NCI-H69 (cell line): Measurements from ENCODE around the gene GPR45.
A peak's percentile ranks its signal among the peaks of the same experiment; 100 is the strongest.
"Not testable (repeated sequence)": the region's sequence is repeated elsewhere in the genome, so short reads cannot be mapped to it uniquely, and the experiment has no call there.

Source experiments
- DNase-seq: peaks from one replicate; lab custom pipeline; 2025; lab: John Stamatoyannopoulos, UW

Gene GPR45, protein sequence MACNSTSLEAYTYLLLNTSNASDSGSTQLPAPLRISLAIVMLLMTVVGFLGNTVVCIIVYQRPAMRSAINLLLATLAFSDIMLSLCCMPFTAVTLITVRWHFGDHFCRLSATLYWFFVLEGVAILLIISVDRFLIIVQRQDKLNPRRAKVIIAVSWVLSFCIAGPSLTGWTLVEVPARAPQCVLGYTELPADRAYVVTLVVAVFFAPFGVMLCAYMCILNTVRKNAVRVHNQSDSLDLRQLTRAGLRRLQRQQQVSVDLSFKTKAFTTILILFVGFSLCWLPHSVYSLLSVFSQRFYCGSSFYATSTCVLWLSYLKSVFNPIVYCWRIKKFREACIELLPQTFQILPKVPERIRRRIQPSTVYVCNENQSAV

DNA sequence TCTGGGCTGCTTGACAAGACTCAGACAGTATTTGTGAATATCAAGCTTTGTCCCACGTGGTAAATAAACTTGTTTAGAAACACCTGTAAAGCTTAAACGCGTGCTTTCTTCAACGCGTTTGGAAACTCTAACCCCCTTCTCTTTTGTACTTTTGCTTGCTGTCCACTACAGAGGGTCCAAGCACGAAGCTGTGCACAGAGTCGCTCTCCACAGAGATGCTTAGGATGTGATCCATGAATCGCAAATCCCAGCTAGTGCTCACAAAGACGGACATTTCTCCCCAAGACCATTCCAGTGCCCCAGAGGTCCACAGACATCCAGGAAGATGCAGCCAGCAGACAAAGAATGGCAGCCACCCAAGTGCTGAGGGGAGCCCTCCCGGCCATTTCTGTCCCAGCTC lies at the start of gene GPR45:
TSS of gene GPR45 (plus strand) at position 301 of the 400 bp plus-strand sequence. CDS start 116 bp downstream, outside the sequence.
- no peak for DNase-seq

DNA sequence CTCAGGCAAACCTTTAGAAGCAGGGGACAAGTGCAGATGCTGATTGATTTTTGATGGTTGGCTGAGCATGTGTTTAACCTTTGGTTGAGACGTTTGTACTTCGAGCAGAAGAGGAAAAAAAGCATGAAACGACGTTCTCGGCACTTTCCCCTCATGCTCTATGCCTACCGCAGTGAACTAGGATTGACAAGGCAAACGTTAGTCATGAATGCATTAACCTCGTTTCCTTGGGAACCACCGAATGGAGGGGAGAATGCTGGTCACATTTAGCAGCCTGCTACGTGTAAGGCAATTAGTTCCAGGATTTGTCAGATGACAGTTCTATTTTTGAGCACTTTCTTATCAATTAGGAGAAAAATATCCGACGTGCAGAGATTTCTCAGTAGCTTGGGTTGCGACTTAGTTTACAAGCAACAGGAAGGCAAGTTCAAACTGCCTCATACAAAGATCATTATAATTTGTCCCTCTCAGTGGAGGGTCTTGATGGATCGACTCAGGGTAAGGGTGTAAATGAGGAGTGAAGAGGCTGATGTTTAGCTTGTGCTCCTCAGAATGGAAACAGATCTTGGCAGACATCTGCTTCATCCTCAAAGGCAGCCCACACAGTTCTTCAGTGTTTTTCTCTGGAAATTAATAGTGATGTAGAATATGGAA lies 47.4 kb upstream of the GPR45 start:
- DNase-seq = peak; percentile 2

DNA sequence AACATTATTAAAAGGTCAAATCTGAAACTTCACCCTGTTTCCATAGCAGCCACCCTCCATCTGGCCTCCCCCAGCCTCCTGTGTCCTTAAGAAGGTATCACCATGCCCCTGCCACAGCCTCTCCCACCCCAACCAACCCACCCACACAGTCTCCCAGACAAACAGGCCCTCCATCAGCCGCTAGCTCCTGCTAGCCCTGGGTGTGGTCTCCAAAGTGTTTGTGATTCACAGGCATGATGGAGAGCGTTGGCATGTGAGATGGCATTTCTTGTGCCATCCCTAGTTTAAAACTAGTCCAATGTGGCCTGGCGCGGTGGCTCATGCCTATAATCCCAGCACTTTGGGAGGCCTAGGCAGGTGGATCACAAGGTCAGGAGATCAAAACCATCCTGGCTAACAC lies 44.9 kb upstream of the GPR45 start:
- no peak for DNase-seq

DNA sequence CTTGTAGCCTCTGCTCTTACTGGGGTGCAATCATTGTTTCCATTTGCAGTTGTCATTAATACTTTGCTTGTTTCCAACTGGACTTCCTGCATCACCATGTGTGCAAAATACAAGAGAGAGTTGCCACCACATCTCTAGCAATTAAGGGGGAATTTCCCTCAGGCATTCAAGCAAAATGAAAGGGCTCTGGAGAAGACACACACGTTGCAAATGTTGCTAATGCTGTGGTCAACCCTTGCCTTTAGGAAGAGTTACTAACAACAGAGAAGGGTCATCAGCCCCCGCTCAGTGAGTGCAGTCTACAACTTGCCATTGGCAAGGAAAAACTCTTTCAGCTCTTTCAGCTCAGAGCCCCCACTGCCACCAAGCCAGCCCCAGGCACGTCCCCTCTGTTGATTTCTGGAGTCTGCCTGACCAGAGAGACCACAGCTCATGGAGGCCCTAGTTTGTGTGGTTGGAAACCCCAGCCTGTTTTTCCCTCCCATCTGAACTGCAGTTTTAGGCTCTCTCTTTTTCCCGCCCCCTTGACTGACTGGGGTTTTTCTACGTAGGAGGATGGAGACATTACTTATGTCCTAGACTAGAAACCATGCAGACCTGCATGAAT lies 25.9 kb upstream of the GPR45 start:
- no peak for DNase-seq

DNA sequence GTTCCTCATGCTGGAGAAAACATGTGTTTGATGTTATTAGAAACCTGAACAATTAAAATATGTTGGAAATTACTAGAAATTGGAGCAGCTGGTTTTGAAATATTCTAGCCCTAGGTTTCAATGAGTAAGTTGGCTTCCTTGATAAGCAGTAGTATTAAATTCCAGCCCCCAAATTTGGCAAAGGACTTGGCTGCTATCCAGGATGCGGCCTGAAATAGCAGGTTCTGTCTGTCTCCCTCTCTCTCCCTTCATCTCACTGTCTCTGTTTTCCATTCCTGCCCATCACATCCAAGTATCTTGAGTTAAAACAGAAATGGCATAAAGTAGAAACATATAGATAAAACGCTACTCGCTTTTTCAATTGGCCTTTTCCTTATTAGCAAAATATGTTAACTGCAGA lies 20.9 kb upstream of the GPR45 start:
- DNase-seq = no peak

DNA sequence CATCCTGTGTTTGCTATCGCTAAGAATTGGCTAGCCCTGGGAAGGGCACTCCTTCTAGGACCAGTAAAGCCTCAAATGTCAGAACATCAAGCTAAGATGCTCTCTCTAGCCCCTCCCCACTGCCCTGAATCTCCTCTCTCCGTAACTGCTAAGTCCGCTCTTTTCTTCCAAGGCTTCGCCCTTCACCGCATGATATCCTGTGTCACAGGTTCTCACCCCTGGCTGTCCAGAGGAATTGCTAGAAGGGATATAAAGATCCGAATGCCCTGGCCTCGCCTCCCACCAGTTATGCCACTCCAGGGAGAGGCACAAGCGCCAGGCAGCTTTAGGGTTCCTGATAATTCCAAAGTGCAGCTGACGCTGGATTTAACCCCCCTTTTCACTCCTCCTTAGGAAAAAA lies 17.1 kb upstream of the GPR45 start:
- no peak for DNase-seq

DNA sequence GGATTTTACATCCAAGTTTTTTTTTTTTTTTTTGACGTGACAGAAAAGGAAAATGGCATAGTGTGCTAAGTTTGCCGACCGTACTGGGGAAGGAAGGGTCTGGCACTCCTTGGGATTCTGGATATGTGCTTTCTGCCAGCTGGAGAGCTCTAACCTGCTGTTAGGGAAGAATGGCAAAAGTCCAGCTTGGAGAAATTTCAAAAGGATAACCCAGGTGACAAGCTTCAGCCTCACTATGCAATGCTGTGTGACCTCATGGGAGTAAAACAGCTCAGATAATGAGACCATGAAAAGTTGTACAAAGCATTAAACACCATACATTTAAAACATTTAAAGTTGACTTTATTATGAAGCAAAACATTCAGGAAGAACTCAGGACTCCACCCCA lies 10.3 kb upstream of the GPR45 start:
- no peak for DNase-seq

DNA sequence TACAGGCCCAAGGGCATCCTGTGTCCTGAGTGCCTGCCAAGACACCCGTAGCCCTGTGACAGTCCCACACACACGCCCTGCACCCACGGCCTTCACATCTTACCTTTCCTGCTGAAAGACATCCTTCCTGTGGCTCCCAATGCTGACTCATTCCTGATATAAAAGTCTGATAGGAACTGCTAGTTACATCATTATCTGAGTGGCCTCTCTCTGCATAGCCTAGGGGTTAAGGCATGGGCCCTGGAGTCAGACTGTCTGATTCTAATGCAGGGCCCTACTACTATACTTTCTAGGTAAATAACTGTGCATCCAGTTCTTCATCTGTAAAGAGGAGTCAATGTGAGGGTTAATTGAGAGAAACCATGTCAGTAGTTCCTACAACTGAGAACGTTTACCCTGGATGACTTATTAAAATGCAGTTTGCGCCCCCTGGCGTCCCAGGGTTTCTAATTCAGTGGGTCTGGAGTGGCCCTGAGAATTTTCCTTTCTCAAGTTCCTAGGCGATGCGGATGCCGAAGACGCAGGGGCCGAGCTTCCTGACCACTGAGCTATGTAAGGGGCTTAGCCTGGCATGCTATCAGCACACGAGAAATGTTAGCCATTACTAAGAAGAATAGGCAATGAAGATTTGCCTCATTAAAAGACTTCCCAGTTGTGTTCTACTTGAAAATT lies 6.0 kb upstream of the GPR45 start:
- peak; percentile 72 for DNase-seq

DNA sequence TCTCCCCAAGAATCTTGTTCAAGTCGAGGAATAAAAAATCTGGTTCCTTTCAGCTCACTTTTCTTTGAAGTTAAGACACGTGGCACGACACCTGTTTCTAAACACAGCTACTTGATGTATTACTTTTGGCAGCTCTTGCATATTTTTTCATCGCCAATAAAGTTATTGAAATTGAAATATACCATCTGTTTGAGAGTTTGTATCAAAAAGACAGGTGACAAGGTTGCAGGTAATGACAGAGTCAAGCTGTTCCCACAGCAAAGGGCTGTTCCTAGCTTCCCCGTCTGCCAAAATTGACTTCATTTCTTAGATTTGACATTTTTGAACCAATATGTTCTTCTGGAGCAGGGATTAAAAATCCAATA lies 5.5 kb upstream of the GPR45 start:
- DNase-seq = no peak

DNA sequence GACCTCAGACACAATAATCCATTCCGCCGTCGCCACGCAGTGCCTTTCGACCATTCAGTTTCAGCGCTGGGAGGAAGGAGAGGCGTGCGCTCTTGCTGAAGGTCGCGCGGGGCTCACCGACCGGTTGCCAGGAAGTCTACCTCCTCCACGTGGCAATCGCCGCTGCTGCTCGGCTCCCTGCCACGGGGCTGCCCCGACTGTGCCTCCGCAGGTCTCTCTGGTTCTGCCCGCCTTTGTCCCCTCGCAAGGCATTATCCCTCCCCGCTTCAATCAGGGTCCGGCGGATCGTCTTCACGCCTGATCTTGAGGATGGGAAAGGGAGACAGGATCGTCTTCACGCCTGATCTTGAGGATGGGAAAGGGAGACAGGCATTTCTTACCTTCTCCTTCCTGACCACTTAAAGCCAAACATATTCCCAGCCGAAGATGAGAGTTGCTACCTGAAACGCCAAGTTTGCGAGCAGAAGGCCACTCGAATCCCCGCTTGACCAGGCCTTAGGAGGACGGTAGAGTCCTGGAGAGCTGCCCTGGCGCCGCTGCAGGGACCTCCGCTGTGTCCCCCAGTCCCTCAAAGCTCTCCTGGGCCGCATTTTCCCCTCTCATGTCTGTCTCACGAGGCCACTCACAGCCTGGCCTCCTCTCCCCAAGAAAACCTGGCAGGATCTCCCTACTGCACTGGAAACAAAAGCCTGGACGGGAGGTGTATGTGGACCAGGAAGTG lies 4.3 kb upstream of the GPR45 start:
- peak; percentile 22 for DNase-seq

DNA sequence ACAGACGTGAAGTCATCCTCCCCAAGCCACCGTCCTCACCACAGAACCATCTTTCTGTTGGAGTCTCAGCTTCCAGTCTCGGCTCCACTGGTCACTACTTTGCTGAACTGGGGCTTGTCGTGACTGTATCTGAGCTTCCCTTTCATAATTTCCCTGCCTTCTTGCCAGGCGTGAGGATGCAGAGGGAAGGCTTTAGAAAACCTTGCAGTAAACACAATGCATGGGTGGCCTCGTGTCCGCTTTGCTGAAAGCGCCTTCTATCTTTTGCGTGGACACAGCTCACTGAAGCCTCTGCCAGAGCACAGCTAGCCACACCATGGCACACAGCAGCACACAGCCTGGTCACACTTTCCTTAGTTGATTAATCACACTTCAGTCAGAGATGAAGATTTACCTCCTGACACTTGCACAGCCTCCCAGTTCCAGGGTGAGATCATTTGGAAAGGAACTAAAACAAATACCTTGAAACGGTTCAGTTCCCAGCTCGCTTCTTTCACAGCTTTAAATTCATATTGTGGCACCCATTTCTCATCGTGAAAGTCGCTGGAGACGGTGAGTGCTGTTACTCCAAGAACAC lies 2.8 kb upstream of the GPR45 start:
- no peak for DNase-seq

DNA sequence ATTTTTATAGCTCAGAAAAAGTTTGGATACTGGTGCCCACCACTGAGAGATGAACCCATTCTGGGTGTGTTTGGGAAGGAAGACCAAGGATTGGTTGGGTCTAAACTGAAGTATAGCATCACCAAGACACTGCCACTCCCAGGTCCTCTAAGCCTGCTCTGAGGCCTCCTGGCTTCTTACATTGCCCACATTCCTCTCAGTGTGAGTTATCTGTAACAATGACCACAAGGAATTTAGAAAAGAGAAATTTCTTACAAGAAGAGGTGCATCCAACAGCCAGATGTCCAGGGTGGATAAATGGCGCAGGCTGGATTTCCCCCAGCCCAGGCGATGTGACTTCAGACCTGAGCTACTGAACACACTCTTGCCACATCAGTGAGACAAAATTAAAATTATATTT lies 1.6 kb upstream of the GPR45 start:
- DNase-seq = no peak

DNA sequence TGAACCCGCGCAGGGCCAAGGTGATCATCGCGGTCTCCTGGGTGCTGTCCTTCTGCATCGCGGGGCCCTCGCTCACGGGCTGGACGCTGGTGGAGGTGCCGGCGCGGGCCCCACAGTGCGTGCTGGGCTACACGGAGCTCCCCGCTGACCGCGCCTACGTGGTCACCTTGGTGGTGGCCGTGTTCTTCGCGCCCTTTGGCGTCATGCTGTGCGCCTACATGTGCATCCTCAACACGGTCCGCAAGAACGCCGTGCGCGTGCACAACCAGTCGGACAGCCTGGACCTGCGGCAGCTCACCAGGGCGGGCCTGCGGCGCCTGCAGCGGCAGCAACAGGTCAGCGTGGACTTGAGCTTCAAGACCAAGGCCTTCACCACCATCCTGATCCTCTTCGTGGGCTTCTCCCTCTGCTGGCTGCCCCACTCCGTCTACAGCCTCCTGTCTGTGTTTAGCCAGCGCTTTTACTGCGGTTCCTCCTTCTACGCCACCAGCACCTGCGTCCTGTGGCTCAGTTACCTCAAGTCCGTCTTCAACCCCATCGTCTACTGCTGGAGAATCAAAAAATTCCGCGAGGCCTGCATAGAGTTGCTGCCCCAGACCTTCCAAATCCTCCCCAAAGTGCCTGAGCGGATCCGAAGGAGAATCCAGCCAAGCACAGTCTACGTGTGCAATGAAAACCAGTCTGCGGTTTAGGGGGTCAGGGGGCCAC lies 897 bp downstream of the GPR45 start:
- DNase-seq = no peak

DNA sequence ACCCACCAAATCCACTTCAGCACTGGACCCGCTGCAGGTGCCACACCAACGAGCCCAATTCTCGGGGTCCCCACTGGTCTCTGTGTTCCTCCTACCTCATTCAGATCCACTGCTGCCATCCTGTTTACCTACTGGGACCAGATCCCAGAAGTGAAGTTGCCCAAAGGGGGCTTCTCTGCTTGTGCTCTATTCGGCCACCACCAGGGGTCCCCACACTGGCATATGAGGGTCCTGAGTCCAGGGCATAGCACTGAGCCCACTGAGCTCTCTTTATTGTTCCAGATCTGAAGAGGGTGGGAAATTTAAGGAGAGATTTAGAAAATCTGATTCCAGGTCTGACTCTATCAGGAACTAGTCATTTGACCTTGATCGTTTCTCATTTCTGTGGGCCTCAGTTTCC lies 2.4 kb downstream of the GPR45 start:
- DNase-seq = peak; percentile 36

DNA sequence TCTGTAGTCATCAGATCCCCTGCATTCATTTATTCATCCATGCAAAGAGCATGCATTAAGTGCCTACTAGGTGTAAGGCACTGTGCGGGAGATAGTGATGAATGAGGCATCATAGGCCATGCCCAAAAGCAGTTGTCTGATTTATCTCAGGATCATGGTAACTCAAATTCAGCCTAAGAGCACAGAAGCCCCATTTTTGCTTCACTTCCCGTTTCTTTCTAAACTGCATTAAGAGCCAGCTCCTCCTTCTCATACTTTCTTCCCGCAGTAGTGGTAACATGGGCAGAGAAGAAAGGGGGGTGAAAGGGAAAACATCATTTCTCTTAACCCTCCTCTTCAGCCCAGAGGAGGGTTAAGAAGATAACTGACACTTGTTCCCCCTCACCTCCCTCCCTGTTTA lies 2.9 kb downstream of the GPR45 start:
- DNase-seq = no peak

DNA sequence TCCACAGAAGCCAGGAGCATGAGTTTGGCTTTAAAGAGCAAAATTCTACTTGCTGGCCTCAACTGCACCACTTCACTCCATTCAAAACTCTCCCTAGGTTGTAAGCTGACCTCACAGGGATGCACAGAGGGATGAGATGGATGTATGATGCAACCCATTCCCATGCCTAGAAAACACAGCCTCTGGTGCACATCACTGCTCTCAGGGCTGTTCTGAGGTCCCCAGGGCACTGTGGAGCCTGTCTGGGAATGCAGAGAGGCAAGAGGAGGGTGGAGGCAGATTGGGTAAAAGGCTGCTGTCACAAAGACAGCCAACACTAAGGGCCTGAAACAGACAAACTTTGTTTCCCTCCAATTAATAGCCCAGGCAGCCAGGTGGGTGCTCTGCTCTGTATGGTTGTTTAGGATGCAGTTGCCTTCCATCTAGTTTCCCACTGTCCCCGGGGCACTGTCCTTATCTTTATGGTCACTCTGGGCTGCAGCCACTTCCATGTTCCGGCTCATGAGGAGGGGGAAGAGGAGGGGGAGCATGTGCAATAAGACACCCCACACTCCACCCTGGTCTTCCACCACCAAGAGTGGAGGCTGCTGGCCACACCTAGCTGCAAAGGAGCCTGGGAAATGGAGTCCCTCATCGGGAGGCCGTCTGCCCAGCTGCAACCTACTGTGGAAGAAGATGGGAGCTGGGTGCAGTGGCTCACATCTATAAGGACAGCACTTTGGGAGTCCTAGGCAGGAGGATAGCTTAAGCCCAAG lies 7.0 kb downstream of the GPR45 start:
- DNase-seq = no peak

DNA sequence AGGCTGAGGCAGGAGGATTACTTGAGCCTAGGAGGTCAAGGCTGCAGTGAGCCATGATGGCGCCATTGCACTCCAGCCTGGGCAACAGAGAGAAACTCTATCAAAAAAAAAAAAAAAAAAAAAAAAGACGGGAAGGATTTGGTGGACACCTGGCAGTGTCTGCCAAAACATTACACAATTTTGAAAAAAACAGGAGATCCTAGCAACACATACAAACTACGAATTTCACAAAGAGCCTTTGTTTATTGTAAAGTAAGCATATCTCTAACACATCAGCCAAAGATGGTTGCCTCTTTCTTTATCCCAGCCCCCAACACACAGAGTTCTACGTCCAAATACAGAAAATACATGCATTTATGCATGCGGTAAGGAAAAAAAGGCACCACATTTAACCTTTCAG lies 7.6 kb downstream of the GPR45 start:
- DNase-seq = no peak

DNA sequence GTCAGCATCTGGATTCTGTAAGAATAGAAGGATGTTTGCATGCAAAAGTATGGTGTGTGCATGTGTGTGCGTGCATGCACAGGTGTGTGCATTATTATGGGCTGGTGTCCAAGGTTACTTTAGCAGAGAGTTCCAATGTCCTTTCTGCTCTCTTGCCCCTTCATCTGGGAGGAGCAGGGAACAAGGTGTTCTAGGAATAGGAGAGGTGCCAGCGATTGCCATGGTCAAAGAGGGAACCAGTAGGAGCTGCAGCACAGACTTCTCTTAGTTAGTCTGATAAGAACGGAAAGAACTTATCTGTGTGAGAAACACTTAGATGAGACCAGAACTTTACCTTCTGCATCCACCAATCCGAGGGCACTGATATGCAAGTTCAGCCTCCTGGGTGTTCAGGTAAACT lies 8.3 kb downstream of the GPR45 start:
- no peak for DNase-seq

DNA sequence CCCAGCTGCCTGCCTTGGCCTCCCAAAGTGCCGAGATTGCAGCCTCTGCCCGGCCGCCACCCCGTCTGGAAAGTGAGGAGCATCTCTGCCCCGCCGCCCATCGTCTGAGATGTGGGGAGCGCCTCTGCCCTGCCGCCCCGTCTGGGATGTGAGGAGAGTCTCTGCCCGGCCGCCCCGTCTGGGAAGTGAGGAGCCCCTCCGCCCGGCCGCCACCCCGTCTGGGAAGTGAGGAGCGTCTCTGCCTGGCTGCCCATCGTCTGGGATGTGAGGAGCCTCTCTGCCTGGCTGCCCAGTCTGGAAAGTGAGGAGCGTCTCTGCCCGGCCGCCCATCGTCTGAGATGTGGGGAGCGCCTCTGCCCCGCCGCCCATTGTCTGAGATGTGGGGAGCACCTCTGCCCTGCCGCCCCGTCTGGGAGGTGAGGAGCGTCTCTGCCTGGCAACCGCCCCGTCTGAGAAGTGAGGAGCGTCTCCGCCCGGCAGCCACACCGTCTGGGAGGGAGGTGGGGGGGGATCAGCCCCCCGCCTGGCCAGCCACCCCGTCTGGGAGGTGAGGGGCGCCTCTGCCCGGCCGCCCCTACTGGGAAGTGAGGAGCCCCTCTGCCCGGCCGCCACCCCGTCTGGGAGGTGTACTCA lies 9.6 kb downstream of the GPR45 start:
- not testable (repeated sequence) for DNase-seq

DNA sequence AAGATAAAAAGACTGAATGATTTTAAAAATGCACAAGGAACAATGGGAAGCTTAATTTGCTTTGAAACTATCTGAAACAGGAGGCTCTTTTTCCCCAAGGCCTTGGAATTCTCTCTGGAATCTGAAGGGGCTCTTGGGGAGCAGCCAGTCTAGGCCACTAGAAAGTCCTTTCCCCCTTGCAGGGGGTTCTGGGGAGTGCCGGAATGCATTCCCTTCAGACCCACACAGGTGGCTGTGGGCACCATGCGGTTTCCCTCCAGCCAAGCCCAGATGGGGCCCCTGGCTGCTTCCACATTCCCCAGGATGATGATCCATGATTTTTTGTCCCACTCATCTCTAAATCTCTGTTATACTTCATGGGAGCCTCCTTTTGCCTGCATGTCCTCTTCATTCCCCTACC lies 10.7 kb downstream of the GPR45 start:
- no peak for DNase-seq
